EL (cell line): ENCODE measurements around the gene TMEM79.

Experiments
- DNase-seq: peaks from one replicate; pipeline ENCODE4 v3.0.0-alpha.2; 2016

Gene TMEM79

GRCh38 chr1:156266051-156266450, 18.1 kb upstream of the TMEM79 start:
- no peak for DNase-seq

DNA sequence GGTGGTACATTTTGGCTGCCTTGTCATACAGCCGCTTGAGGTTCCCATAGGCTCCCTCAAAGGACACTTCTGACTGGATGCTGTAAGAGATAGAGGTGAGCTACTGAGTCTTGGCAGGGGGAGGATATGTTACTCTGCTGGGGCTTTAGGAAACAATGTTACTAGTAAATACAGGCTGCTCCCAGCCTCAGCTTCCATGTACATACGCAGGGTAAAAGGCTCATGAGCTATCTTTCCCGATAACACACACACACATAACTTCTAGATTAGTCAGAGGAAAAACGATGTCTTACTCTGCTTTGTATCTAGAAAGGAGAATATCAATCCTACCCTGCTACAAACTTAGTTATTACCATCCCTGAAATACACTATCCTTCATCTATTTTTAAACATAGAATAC, 15.8 kb upstream of the TMEM79 start:
- DNase-seq, result peak; percentile 39

GRCh38 chr1:156270314-156270713, 13.8 kb upstream of the TMEM79 start:
- no peak for DNase-seq

GRCh38 chr1:156276532-156276931, 7.6 kb upstream of the TMEM79 start:
- no peak for DNase-seq

DNA sequence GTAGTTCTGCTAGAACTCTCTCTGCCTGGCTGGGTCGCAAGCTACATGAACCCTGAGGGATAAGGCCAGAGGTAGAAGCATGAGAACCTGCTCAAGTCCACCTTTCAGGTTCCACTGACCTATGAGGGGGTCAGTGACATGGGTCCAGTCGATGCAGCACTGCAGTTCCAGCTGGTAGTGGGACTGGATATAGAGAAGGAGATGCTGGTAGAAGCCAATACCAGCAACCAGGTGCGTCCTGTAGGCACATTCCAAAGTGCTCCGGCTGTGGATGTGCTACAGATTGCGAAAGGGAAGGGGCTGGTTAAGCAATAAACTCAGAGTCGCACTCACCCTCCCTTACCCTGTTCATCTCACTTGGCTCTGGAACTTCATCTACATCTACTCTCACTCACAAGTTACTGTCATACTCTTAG, 7.2 kb upstream of the TMEM79 start:
- no peak for DNase-seq

GRCh38 chr1:156279837-156280236, 4.3 kb upstream of the TMEM79 start:
- no peak for DNase-seq

DNA sequence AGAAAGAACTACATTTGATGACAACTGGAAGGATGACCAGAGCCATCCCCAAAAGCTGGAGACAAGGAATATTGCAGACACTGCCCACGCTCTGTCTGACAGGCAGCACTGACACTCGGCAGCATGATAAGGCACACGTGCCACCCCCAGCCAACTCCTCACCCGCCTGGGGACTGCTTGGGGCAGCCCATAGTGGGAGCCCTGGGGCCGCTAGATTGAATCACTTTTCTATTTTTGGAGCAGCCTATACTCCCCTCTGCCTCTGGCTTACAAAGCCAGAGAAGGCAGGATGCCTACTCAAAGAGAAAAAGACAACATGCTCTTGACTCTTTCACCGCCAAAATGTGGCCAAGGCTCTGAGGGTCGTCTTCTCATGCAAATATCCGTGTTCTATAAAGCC, 2.8 kb upstream of the TMEM79 start:
- DNase-seq, result peak; percentile 68

GRCh38 chr1:156281693-156282478, 2.2 kb upstream of the TMEM79 start:
- DNase-seq, result peak; percentile 35

DNA sequence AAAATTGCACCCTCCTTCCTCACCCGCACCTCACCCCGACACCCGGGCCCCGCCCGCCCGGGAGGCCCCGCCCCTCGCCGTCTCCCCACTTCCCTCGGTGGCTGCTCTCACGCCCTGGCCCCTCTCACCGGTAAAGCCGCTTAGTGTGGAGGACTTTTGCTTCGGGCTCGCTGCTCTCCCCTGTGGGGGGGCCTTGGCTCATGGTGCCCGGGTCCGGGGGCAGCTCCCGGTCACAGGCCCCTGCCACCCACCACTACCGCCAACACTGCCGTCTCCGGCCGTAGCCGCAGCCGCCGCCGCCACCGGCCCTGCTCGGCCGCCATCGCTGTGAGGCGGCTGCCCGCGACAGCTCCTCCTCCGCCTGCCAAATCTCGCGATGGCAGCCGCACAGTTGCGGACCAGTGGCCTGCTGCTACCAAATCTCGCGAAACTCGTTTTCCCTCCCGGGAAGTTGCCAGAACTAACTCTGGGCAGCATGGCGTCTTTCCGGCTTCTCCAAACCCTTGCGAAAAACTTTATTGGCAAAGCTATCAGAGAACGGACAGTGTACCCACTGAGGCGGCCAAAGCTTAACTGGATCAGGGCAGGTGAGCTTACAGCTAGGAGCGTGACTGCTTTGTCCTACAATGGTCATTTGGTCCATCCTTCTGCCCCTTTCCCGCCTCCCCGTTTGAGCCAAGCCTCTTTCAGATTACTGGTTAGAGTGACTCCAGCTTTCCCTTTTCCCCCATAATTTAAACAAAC, 1.5 kb upstream of the TMEM79 start, which contains the start of gene SMG5:
TSS of gene SMG5 (minus strand) at position 347 of the 744 bp plus-strand sequence. CDS start at position 202, 145 bp downstream.
- peak; percentile 99 for DNase-seq

DNA sequence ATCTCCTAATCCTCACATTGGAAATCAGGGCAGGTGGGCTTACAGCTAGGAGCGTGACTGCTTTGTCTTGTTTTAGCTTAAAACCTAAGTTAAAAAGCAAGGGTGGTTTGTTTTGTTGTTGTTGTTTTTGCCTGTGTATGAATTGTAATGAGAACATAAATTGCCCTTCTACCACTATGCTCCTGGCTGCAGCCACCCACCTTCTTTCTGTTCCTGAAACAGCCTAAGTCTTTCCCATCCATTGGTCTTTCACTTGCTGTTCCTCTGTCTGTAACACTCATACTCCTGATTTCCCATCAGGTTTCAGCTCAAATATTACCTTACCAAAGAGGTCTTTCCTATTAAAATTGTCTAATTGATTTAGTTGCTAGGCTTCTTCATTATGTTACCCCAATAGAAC, 604 bp upstream of the TMEM79 start:
- no peak for DNase-seq

DNA sequence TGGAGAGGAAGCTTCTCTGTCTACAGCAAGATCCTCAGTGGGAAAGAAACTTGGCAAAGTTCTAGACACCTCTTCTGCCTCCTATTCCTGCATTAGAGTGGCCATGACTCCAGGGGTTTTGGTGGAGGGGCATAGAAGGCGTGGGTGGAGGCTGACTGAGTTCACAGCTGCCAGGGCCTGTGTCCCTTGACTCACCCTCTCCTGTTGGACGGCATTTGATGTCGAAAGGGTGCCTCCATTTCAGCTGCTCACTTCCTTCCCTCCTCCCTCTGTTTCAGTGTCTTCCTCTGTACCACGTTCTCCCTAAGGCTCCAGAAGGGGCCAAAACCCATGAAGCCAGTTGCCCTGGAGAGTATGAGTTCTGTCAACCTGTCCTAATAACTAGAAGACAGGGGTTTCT, 632 bp downstream of the TMEM79 start:
- peak; percentile 18 for DNase-seq

- no peak for DNase-seq
Measured at GRCh38 chr1:156285437-156285836, 1.3 kb downstream of the TMEM79 start.

- DNase-seq, result no peak
Measured at GRCh38 chr1:156286061-156286460, 1.9 kb downstream of the TMEM79 start.

DNA sequence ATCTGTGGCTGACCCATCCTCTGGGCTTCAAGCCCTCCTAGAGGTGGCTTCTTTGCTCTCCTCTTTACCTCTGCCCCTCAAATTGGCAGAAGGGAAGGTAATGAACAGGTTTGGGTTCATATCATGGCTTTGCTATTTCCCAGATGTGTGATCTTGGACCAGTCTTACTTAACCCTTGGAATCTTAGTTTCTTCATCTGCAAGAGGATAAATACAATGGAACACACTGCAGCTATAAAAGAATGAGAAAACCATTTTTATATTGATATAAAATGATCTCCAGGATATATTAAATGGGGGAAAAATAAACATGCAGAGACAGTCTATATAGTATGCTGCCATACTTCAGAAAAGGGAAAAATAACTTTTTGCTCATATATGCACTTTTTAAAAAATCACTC, 5.7 kb downstream of the TMEM79 start:
- no peak for DNase-seq

- DNase-seq, result peak; percentile 89
Measured at GRCh38 chr1:156291226-156292061, 7.3 kb downstream of the TMEM79 start.

- DNase-seq, result no peak
Measured at GRCh38 chr1:156293098-156293434, 8.9 kb downstream of the TMEM79 start.

GRCh38 chr1:156293895-156294294, 9.8 kb downstream of the TMEM79 start:
- DNase-seq, result no peak

GRCh38 chr1:156295391-156295947, 11.3 kb downstream of the TMEM79 start, which contains the start of gene GLMP:
Gene GLMP, minus strand, starts transcription at chr1:156295679. Its CDS starts 34 bp downstream, at chr1:156295645.
- peak; percentile 63 for DNase-seq

DNA sequence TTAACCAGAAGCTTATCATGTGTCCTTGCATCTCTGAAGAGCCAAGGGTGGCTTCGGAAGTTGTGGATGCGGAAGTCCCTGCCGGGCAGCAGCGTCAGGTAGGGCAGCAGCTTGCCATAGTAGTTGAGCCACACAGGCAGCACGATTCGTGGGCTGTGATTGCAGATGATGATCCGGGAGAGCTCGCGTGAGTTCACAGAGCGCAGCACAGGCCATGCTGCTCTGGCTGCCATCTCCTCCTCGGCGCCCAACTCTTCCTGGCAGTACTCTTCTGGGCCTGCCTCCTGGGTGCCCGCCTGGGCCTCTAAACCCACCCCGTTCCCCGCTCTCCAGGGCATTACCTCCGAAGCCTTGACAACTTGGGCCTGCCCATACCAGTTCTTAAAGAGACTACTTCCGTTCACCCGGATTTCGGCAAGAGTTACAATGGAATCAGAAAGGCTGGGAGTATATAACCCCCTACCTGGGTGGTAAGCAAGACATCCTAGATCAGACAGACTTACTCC, 14.8 kb downstream of the TMEM79 start, which contains the start of gene VHLL:
TSS of gene VHLL (minus strand) at position 456 of the 506 bp plus-strand sequence. CDS start at position 338, 118 bp downstream.
- no peak for DNase-seq

DNA sequence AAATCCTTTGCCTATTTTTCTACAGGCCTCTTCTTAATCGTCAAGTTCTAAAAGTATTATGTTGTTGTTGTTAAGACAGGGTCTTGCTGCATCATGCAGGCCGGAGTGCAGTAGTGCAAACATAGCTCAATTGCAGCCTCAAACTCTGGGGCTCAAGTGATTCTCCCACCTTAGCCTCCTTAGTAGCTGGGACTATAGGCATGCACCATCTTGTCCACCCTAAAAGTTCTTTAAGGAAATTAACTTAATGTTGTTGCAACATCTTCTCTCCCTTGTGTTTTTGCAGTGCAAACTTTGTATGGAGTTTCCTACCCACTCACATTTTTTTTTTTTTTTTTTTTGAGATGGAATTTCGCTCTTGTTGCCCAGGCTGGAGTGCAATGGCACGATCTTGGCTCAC, 19.1 kb downstream of the TMEM79 start:
- no peak for DNase-seq

- DNase-seq, result no peak
Measured at GRCh38 chr1:156305215-156305614, 21.1 kb downstream of the TMEM79 start.

GRCh38 chr1:156308078-156308477, 24.0 kb downstream of the TMEM79 start:
- DNase-seq, result peak; percentile 50

GRCh38 chr1:156310962-156311361, 26.8 kb downstream of the TMEM79 start:
- DNase-seq, result peak; percentile 67
